Common myeloid progenitor, CD34-positive (primary cell): ENCODE data around the gene PSME3. TPM values are rescaled to one million over a fixed set of nuclear protein-coding genes. Genes with fewer than 3 reads are reported as not detected.

Source experiments
- CTCF ChIA-PET: fragments of 350-600 bp; sonication (Branson Sonifier 250); formaldehyde crosslinking; loops from one replicate; lab custom pipeline; 2021; ENCODE audit warnings: antibody characterized with exemption; lab: Charles Lee
- POLR2A ChIA-PET: fragments of 350-600 bp; sonication (Branson Sonifier 250); formaldehyde crosslinking; loops from one replicate; lab custom pipeline; 2021; ENCODE audit warnings: antibody characterized with exemption; lab: Charles Lee
- DNase-seq, 3 donors: peaks; one replicate each; pipeline versions ENCODE4 v3.0.0 to v3.0.0-alpha.2; 2013
- H3K27ac ChIP-seq, 2 experiments: 1 replicate in 1 of 2; 2 replicates in 1 of 2; pipeline ENCODE4 v1.7.0; 2013; ENCODE audit warnings: inconsistent platforms in 2 of 2, low read length in 2 of 2, mild to moderate bottlenecking in 2 of 2, low read depth in 1 of 2, moderate library complexity in 1 of 2; ENCODE audit not compliant: severe bottlenecking in 2 of 2, insufficient read depth in 1 of 2, poor library complexity in 1 of 2
- H3K27me3 ChIP-seq, 5 experiments: replicated peaks in 2 of 5; 1 replicate in 3 of 5; 2 replicates in 2 of 5; pipeline versions ENCODE4 v1.6.1 to v1.7.0; 2013; ENCODE audit warnings: low read length in 4 of 5, mild to moderate bottlenecking in 2 of 5, moderate library complexity in 2 of 5, inconsistent platforms in 1 of 5; ENCODE audit not compliant: insufficient read depth in 5 of 5, control insufficient read depth in 4 of 5
- H3K36me3 ChIP-seq, 4 experiments: 1 replicate in 2 of 4; 2 replicates in 2 of 4; pipeline versions ENCODE4 v1.6.1 to v1.7.0; 2013; ENCODE audit warnings: low read length in 3 of 4, control low read depth in 1 of 4, mild to moderate bottlenecking in 1 of 4; ENCODE audit not compliant: control insufficient read depth in 4 of 4, insufficient read depth in 4 of 4
- H3K4me1 ChIP-seq, 4 experiments: 1 replicate in 3 of 4; 2 replicates in 1 of 4; pipeline versions ENCODE4 v1.6.1 to v1.7.1; 2013; ENCODE audit warnings: low read length in 3 of 4, mild to moderate bottlenecking in 3 of 4, control low read depth in 1 of 4, inconsistent platforms in 1 of 4, moderate library complexity in 1 of 4; ENCODE audit not compliant: control insufficient read depth in 4 of 4, insufficient read depth in 4 of 4; ENCODE audit errors: control extremely low read depth in 1 of 4
- H3K4me3 ChIP-seq, 7 experiments: 1 replicate in 4 of 7; 2 replicates in 3 of 7; pipeline versions ENCODE4 v1.5.1 to v1.7.0; 2013; ENCODE audit warnings: mild to moderate bottlenecking in 7 of 7, low read length in 6 of 7, moderate library complexity in 6 of 7, inconsistent platforms in 2 of 7, low read depth in 2 of 7, control low read depth in 1 of 7; ENCODE audit not compliant: insufficient read depth in 4 of 7, control insufficient read depth in 1 of 7; ENCODE audit errors: extremely low read depth in 1 of 7
- H3K9me3 ChIP-seq, 5 experiments: 1 replicate in 4 of 5; 2 replicates in 1 of 5; pipeline versions ENCODE4 v1.6.1 to v1.7.1; 2013; ENCODE audit warnings: low read length in 4 of 5, mild to moderate bottlenecking in 2 of 5, inconsistent platforms in 1 of 5, low read depth in 1 of 5, moderate library complexity in 1 of 5; ENCODE audit not compliant: control insufficient read depth in 4 of 5, insufficient read depth in 2 of 5; ENCODE audit errors: control extremely low read depth in 1 of 5
- WGBS: methylation state at CpG from one replicate; pipeline ENCODE4 v1.1.5; 2013; ENCODE audit not compliant: insufficient coverage; 5-methylcytosine and 5-hydroxymethylcytosine counted together
- polyA plus RNA-seq: library from polyadenylated mRNA; unstranded; fragments of 120-200 nt; gene quantifications from one replicate; pipeline ENCODE4 v1.2.1, GENCODE V29; 2013

The PSME3 gene, protein sequence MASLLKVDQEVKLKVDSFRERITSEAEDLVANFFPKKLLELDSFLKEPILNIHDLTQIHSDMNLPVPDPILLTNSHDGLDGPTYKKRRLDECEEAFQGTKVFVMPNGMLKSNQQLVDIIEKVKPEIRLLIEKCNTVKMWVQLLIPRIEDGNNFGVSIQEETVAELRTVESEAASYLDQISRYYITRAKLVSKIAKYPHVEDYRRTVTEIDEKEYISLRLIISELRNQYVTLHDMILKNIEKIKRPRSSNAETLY
- 60.9 TPM for polyA plus RNA-seq

DNA sequence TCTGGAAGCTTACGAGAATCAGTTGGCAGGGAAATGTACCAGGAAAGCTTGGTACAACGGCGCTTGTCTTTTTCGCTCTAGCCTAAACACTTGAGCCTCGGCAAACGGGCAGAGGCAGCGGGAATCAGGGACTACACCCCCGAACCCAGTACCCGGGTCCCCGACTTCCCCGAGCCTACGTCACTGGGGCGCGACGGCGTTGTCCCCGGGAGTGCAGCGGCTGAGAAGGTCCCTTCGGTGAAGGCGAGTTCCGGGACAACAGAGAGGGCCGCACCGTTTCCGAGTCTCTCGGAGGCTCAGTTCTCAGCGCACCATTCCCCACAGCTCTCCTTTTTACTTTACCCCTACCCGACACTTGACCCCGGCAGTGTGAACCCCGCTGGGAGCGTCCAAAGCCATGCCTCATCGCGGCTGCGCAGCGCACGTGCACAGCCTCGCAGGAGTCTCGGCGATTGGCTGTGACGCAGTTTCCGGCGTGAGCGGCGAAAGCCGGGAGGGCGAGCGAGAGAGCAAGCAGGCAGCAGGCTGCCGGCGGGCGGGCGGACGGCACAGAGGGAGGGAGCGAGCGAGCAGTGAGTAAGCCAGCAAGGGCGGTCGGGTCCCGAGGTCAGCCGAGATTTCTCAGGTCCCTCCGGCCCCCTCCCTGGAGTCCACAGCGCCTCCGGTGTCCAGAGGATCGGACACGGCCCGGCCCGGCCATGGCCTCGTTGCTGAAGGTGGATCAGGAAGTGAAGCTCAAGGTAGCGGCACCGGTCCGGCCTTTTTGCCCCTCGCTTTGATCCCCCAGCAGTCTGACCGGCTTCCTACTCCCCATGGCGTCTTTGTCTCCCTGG is at the start of gene PSME3:
PSME3 (plus strand) TSS at position 464 of the 833 bp plus-strand sequence; CDS start at position 699, 235 bp downstream.
- no peaks in the 10 kb centered on the region for H3K27me3 ChIP-seq
- H3K4me3 ChIP-seq: peak within 1 kb of the TSS; percentile 83 to 98 (median 85)
- ChIA-PET CTCF (interaction anchor here (1.0 to 3.9 kb wide), 10 partner anchors 9 to 254 kb away, joined by 3 to 17 read pairs (median 5); partner anchors contain the start of gene BECN1), POLR2A (interaction anchor here (0.5 to 1.4 kb wide), 4 partner anchors 9 to 115 kb away, joined by 3 to 4 read pairs (median 3); partner anchors contain the start of gene BECN1)
- WGBS: 0% methylated on average over 58 of the region's 71 CpGs
- peaks cover 13 to 21% (median 17%) of the 10 kb centered on the region in 4 experiments for H3K4me1 ChIP-seq
- peaks cover 6 to 26% (median 17%) of the 10 kb centered on the region in 4 experiments for H3K36me3 ChIP-seq
- DNase-seq: peak; percentile 90 to 94 (median 90)
- H3K9me3 ChIP-seq: no peaks in the 10 kb centered on the region
- H3K27ac ChIP-seq: peak within 1 kb of the TSS; percentile 90 to 92

DNA sequence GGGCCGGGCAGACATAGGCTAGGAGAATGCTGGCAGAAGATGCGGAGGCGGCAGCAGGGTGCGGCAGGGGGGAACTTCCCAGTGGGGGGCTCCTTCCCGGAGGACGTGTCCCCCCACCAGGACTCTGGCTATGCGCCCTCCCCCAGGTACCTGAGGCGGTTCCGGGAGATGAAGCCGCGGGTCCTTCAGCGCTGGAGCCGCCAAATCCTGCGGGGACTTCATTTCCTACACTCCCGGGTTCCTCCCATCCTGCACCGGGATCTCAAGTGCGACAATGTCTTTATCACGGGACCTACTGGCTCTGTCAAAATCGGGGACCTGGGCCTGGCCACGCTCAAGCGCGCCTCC is 49.4 kb upstream of the PSME3 start:
- H3K4me1 ChIP-seq: peaks cover 0 to 37% (median 25%) of the 10 kb centered on the region in 4 experiments
- no peak for DNase-seq
- H3K4me3 ChIP-seq: no peak overlapping the region
- peaks cover 6 to 92% (median 42%) of the 10 kb centered on the region in 5 experiments for H3K27me3 ChIP-seq
- WGBS: 12% methylated on average over 18 of the region's 22 CpGs
- ChIA-PET CTCF (no interaction called here), POLR2A (interaction anchor here (0.6 kb wide), 1 partner anchor 1178 kb away, joined by 4 read pairs; no protein-coding TSS in a partner anchor)
- no peak overlapping the region for H3K27ac ChIP-seq
- H3K36me3 ChIP-seq: peaks cover 2 to 10% (median 9%) of the 10 kb centered on the region in 4 experiments
- H3K9me3 ChIP-seq: no peaks in the 10 kb centered on the region

DNA sequence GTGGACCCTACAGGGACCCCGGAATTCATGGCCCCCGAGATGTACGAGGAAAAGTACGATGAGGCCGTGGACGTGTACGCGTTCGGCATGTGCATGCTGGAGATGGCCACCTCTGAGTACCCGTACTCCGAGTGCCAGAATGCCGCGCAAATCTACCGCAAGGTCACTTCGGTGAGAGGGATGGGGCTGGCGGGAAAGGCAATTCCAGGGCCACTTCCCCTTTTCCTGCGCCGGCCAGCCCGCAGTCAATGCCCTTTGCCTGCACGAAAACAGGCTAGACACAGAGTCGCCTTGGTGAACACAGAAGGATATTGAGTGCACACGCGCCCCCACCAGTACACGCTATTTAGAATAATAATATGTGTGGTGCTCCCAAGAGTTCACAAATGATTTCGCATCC is 48.8 kb upstream of the PSME3 start:
- WGBS: 3% methylated on average over 16 of the region's 25 CpGs
- no peak overlapping the region for H3K27ac ChIP-seq
- DNase-seq: peak in 2 of 3 donors; percentile 27 to 49
- POLR2A ChIA-PET: no interaction called here
- CTCF ChIA-PET: no interaction called here
- peaks cover 0 to 37% (median 25%) of the 10 kb centered on the region in 4 experiments for H3K4me1 ChIP-seq
- H3K4me3 ChIP-seq: no peak overlapping the region
- H3K27me3 ChIP-seq: peaks cover 6 to 93% (median 42%) of the 10 kb centered on the region in 5 experiments
- peaks cover 0 to 4% (median 3%) of the 10 kb centered on the region in 4 experiments for H3K36me3 ChIP-seq
- no peaks in the 10 kb centered on the region for H3K9me3 ChIP-seq

DNA sequence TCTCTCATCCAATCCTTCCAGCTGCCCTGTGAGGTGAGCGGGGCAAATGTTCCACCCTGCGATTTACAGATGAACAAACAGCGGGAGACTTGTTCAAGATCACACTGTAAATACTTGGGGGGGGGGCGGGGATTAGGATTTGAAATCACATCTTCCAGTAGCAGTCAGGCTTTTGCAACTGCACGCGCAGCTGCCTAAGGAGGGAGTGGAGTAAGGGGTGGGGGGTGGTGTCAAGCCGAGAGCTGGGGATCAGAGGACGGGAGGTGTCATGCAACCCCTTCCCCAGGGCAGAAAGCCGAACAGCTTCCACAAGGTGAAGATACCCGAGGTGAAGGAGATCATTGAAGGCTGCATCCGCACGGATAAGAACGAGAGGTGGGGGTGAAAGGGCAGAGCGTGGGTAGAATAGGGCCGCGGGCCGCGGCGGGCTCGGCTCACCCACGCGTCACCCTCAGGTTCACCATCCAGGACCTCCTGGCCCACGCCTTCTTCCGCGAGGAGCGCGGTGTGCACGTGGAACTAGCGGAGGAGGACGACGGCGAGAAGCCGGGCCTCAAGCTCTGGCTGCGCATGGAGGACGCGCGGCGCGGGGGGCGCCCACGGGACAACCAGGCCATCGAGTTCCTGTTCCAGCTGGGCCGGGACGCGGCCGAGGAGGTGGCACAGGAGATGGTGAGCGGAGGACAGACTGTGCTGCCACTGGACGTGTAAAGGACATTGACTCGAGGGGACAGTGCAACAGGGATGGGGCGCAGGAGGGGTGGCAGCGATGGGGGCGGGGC is 48.2 kb upstream of the PSME3 start:
- Histone ChIP-seq H3K9me3 (no peaks in the 10 kb centered on the region), H3K27ac (no peak overlapping the region), H3K4me1 (peaks cover 0 to 36% (median 22%) of the 10 kb centered on the region in 4 experiments), H3K36me3 (no peaks in the 10 kb centered on the region), H3K27me3 (peaks cover 6 to 89% (median 43%) of the 10 kb centered on the region in 5 experiments), H3K4me3 (no peak overlapping the region)
- POLR2A ChIA-PET: interaction anchor here (1.8 kb wide), 1 partner anchor 11 kb away, joined by 6 read pairs; the partner anchor contains the start of gene VPS25
- CTCF ChIA-PET: interaction anchor here (1.2 kb wide), 1 partner anchor 21 kb away, joined by 3 read pairs; no protein-coding TSS in a partner anchor
- peak in 2 of 3 donors; percentile 28 to 42 for DNase-seq
- 9% methylated on average over 46 of the region's 52 CpGs for WGBS

DNA sequence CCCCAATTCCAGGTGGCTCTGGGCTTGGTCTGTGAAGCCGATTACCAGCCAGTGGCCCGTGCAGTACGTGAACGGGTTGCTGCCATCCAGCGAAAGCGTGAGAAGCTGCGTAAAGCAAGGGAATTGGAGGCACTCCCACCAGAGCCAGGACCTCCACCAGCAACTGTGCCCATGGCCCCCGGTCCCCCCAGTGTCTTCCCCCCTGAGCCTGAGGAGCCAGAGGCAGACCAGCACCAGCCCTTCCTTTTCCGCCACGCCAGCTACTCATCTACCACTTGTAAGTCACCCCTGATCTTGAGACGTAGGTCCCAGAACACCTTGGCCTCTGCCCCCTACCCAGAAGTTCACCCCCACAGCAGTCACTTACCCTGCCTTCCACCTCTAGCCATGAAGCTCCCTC is 45.9 kb upstream of the PSME3 start:
- Histone ChIP-seq H3K4me3 (no peak overlapping the region), H3K36me3 (no peaks in the 10 kb centered on the region), H3K27ac (no peak overlapping the region), H3K4me1 (peaks cover 0 to 21% (median 14%) of the 10 kb centered on the region in 4 experiments), H3K9me3 (no peaks in the 10 kb centered on the region), H3K27me3 (peaks cover 6 to 78% (median 38%) of the 10 kb centered on the region in 5 experiments)
- 97% methylated on average over 11 of the region's 11 CpGs for WGBS
- POLR2A ChIA-PET: no interaction called here
- no peak for DNase-seq
- CTCF ChIA-PET: interaction anchor here (1.2 kb wide), 1 partner anchor 11 kb away, joined by 3 read pairs; the partner anchor contains the start of genes CNTD1 and COA3

DNA sequence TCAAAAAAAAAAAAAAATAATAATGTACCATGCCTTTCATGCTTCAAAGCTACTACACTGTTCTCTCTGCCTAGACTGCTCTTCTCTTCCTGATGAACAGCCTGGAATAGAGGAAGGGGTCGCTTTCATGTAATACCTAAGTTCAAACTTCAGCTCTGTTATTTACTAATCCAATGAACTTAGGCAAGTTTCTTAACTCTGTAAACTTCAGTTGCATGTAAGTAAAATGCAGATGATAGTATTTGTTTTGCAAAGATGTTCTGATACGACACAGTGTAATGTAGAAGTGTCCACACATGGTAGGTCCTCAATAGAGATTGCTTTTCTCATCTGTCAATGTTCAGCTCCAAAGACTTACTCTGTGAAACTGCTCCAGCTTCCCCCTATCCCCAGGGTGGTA is 41.2 kb upstream of the PSME3 start:
- Histone ChIP-seq H3K4me3 (no peak overlapping the region), H3K36me3 (peaks cover 0 to 7% (median 4%) of the 10 kb centered on the region in 4 experiments), H3K9me3 (no peaks in the 10 kb centered on the region), H3K4me1 (peaks cover 0 to 10% (median 8%) of the 10 kb centered on the region in 4 experiments), H3K27me3 (peaks cover 0 to 31% (median 13%) of the 10 kb centered on the region in 5 experiments), H3K27ac (no peak overlapping the region)
- POLR2A ChIA-PET: interaction anchor here (0.6 kb wide), 1 partner anchor 724 kb away, joined by 3 read pairs; no protein-coding TSS in a partner anchor
- DNase-seq: no peak
- CTCF ChIA-PET: interaction anchor here (0.8 kb wide), 1 partner anchor 11 kb away, joined by 3 read pairs; no protein-coding TSS in a partner anchor
- no CpG with 5 or more reads among the region's 2 CpGs for WGBS
